Esophagus (tissue), 2 donors: ENCODE measurements around the gene GRIK5. TPM values are rescaled to one million over a fixed set of nuclear protein-coding genes. Genes with fewer than 3 reads are reported as not detected.

Source experiments
- H3K27ac ChIP-seq, 2 donors: one replicate each; pipeline ENCODE4 v1.5.1; 2013; ENCODE audit warnings: low read depth in 2 of 2, mild to moderate bottlenecking in 2 of 2, inconsistent platforms in 1 of 2, low read length in 1 of 2, moderate library complexity in 1 of 2
- H3K27me3 ChIP-seq, 2 donors: one replicate each; pipeline ENCODE4 v1.6.1; 2013; ENCODE audit warnings: low read length in 2 of 2, control low read depth in 1 of 2, mild to moderate bottlenecking in 1 of 2; ENCODE audit not compliant: insufficient read depth in 2 of 2, control insufficient read depth in 1 of 2
- H3K36me3 ChIP-seq, 2 donors: one replicate each; pipeline ENCODE4 v1.6.1; 2013; ENCODE audit warnings: low read length in 1 of 2; ENCODE audit not compliant: control insufficient read depth in 2 of 2, insufficient read depth in 2 of 2
- H3K4me1 ChIP-seq, 2 donors: one replicate each; pipeline ENCODE4 v1.6.1; 2013; ENCODE audit warnings: low read length in 1 of 2; ENCODE audit not compliant: control insufficient read depth in 2 of 2, insufficient read depth in 2 of 2
- H3K4me3 ChIP-seq, 2 donors: one replicate each; pipeline ENCODE4 v1.5.1; 2013; ENCODE audit warnings: low read length in 2 of 2, mild to moderate bottlenecking in 2 of 2, low read depth in 1 of 2, moderate library complexity in 1 of 2
- H3K9me3 ChIP-seq, 2 donors: one replicate each; pipeline ENCODE4 v1.6.1; 2013; ENCODE audit warnings: mild to moderate bottlenecking in 2 of 2, low read depth in 1 of 2, low read length in 1 of 2, moderate library complexity in 1 of 2; ENCODE audit not compliant: control insufficient read depth in 2 of 2, insufficient read depth in 1 of 2
- WGBS, 2 donors: extraction: QIAGEN DNeasy Blood & Tissue Kit; methylation state at CpG; one replicate each; pipeline ENCODE4 v1.1.7; 2013; 5-methylcytosine and 5-hydroxymethylcytosine counted together
- polyA plus RNA-seq, 2 donors: library from polyadenylated mRNA; stranded (reverse); fragments of 200-250 nt; gene quantifications; one replicate each; pipeline ENCODE4 v1.2.3, GENCODE V29; 2013
- donor health status: healthy with polysubstance abuse.
- donor health status: Bipolar disorder and iron deficiency.

The GRIK5 gene
- polyA plus RNA-seq, 2 donors, result 1.1 to 1.4 TPM

GRCh38 chr19:41968751-41969595 is 101.0 kb downstream of the GRIK5 start:
- no peak overlapping the region for H3K27ac ChIP-seq
- H3K4me1 ChIP-seq, result no peaks in the 10 kb centered on the region
- H3K9me3 ChIP-seq, result no peaks in the 10 kb centered on the region
- no peak overlapping the region for H3K4me3 ChIP-seq
- H3K27me3 ChIP-seq, result no peaks in the 10 kb centered on the region
- 78 to 81% methylated on average over 28 of the region's 28 CpGs for WGBS, 2 donors
- no peaks in the 10 kb centered on the region for H3K36me3 ChIP-seq

- H3K36me3 ChIP-seq, result no peaks in the 10 kb centered on the region
- no peaks in the 10 kb centered on the region for H3K9me3 ChIP-seq
- 71 to 77% methylated on average over 25 to 26 of the region's 26 CpGs for WGBS, 2 donors
- H3K4me1 ChIP-seq, result no peaks in the 10 kb centered on the region
- H3K4me3 ChIP-seq, result no peak overlapping the region
- H3K27me3 ChIP-seq, result no peaks in the 10 kb centered on the region
- H3K27ac ChIP-seq, result no peak overlapping the region
Measured at GRCh38 chr19:41967054-41967783, 102.8 kb downstream of the GRIK5 start.

- 51 to 68% methylated on average over 5 of the region's 5 CpGs for WGBS, 2 donors
- Histone ChIP-seq H3K27me3 (no peaks in the 10 kb centered on the region), H3K36me3 (no peaks in the 10 kb centered on the region), H3K4me3 (no peak overlapping the region), H3K9me3 (no peaks in the 10 kb centered on the region), H3K27ac (no peak overlapping the region), H3K4me1 (no peaks in the 10 kb centered on the region)
Measured at GRCh38 chr19:41965106-41965505, 104.9 kb downstream of the GRIK5 start.

GRCh38 chr19:41960973-41961372 is 109.0 kb downstream of the GRIK5 start:
- H3K27me3 ChIP-seq, result no peaks in the 10 kb centered on the region
- H3K36me3 ChIP-seq, result peaks cover 0 to 8% of the 10 kb centered on the region in 2 donors
- no peaks in the 10 kb centered on the region for H3K9me3 ChIP-seq
- no peak overlapping the region for H3K4me3 ChIP-seq
- peaks cover 0 to 6% of the 10 kb centered on the region in 2 donors for H3K4me1 ChIP-seq
- WGBS, 2 donors, result 96% methylated on average over 5 of the region's 5 CpGs
- H3K27ac ChIP-seq, result no peak overlapping the region

- no peaks in the 10 kb centered on the region for H3K27me3 ChIP-seq
- H3K4me3 ChIP-seq, result peak within 1 kb of the TSS; percentile 74 to 79
- peaks cover 0 to 11% of the 10 kb centered on the region in 2 donors for H3K36me3 ChIP-seq
- 5% methylated on average over 42 to 46 of the region's 46 CpGs for WGBS, 2 donors
- no peaks in the 10 kb centered on the region for H3K9me3 ChIP-seq
- peak within 1 kb of the TSS; percentile 84 to 91 for H3K27ac ChIP-seq
- H3K4me1 ChIP-seq, result peaks cover 0 to 6% of the 10 kb centered on the region in 2 donors
Measured at GRCh38 chr19:41959056-41960053, 110.7 kb downstream of the GRIK5 start, which contains the start of gene RABAC1. Gene RABAC1 (minus strand): TSS chr19:41959321. CDS start chr19:41959292, 29 bp downstream.

GRCh38 chr19:41958367-41959055 is 111.5 kb downstream of the GRIK5 start:
- no peaks in the 10 kb centered on the region for H3K27me3 ChIP-seq

GRCh38 chr19:41957838-41958366 is 112.1 kb downstream of the GRIK5 start:
- Histone ChIP-seq H3K4me3 (peak overlapping the region; percentile 74 to 79), H3K27ac (peak overlapping the region; percentile 84 to 91)

More at GRCh38 chr19:41958367-41959055, 111.5 kb downstream of the GRIK5 start:
- Histone ChIP-seq H3K4me3 (peak overlapping the region; percentile 74 to 79), H3K27ac (peak overlapping the region; percentile 84 to 91), H3K9me3 (no peaks in the 10 kb centered on the region), H3K4me1 (peaks cover 0 to 6% of the 10 kb centered on the region in 2 donors), H3K36me3 (peaks cover 0 to 11% of the 10 kb centered on the region in 2 donors)
- WGBS, 2 donors, result 1% methylated on average over 39 to 43 of the region's 43 CpGs

GRCh38 chr19:41957161-41957837 is 112.7 kb downstream of the GRIK5 start:
- H3K4me3 ChIP-seq, result no peak overlapping the region
- H3K27ac ChIP-seq, result peak overlapping the region; percentile 84 to 91
- no peaks in the 10 kb centered on the region for H3K9me3 ChIP-seq
- H3K4me1 ChIP-seq, result peaks cover 0 to 6% of the 10 kb centered on the region in 2 donors
- H3K36me3 ChIP-seq, result peaks cover 0 to 11% of the 10 kb centered on the region in 2 donors
- 80 to 85% methylated on average over 11 of the region's 11 CpGs for WGBS, 2 donors
- H3K27me3 ChIP-seq, result no peaks in the 10 kb centered on the region

More at GRCh38 chr19:41957838-41958366, 112.1 kb downstream of the GRIK5 start:
- peaks cover 0 to 11% of the 10 kb centered on the region in 2 donors for H3K36me3 ChIP-seq
- H3K4me1 ChIP-seq, result peaks cover 0 to 6% of the 10 kb centered on the region in 2 donors
- WGBS, 2 donors, result 15% methylated on average over 10 of the region's 10 CpGs
- no peaks in the 10 kb centered on the region for H3K27me3 ChIP-seq
- no peaks in the 10 kb centered on the region for H3K9me3 ChIP-seq
